Measurements from ENCODE around the gene FAM47E.
"Not testable (repeated sequence)": the region's sequence is repeated elsewhere in the genome, so short reads cannot be mapped to it uniquely, and the experiment has no call there.

FAM47E gene

GRCh38 chr4:76232681-76233080 is 18.8 kb upstream of the FAM47E start:
- DNase-seq, result no peak

- DNase-seq, result no peak
These were observed 18.4 kb upstream of the FAM47E start for GRCh38 chr4:76233083-76233482.

DNA sequence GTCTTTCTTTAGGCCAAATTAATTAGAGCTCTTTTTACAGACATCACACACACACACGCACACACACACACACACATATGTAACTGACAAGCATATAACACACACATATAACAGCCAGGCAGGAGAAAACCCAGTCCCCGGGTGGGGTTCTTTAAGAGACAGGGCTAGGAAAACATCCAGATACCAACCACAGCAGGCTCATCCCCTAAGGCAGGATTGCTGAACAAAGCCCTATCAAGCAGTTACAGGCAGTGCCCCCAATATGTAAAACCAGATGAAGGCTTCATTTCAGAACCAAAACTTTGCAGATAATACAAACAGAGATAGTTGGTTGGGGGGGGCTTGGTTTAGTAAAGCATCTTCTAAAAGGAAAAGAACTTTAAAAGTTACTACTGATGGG is 18.0 kb upstream of the FAM47E start:
- no peak for DNase-seq

DNA sequence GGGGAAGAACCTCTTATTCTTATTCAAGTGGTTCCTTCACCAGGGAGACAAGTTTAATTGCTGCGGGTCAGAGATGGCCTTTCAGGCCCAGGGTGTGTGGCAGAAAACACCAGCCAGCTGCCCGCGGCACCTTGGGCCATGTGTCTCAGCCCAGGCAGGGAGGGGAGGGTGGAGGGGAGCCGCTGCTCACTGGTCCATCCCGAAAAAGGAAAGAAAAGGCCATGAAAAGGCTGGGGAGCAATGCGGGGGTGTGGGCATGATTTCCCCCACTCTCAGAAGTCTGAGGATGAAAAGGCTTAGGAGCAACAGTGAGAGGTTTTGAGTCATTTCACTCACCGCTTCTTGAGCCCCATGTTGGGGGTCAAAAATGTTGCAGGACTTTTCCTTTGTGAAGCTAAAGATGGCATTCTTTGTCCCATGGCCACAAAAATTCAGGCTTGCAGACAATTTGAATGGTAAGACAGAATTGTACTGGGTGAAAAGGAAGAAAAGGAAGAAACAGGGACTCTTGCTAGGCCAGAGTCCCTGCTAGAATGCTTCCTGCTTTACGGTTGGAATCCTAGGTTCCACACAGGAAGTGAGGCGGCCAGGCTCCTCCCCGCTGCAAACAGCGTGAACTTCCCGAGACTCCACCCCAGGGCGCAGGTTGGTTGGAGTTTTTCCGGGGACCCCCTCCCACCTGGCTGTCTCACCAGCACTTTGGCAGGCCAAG is 17.4 kb upstream of the FAM47E start:
- DNase-seq, result no peak

- no peak for DNase-seq
These were observed 16.9 kb upstream of the FAM47E start for GRCh38 chr4:76234679-76235044.

GRCh38 chr4:76235407-76235806 is 16.1 kb upstream of the FAM47E start:
- DNase-seq, result no peak

DNA sequence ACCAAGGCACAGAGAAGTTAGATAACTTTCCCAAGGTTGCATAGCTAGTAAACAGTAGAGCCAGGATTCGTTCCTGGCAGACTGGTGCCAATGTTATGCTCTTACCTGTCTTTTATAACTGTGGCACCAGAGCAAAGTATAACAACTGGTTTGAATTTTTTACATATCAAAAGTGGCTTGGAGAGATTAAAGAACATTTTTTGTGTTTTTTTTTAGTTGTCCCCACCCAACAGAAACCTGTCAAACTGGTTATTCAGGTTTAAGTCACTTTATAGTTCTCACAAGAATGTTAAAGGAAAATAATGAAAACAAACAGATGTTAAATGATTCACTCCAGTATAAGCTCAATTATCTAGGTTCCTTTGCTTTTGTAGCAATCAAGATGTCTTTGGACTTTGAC is 15.6 kb upstream of the FAM47E start:
- DNase-seq, result no peak

- DNase-seq, result no peak
These were observed 13.3 kb upstream of the FAM47E start for GRCh38 chr4:76238236-76238635.

- no peak for DNase-seq
These were observed 12.8 kb upstream of the FAM47E start for GRCh38 chr4:76238701-76239100.

GRCh38 chr4:76240236-76240635 is 11.3 kb upstream of the FAM47E start:
- no peak for DNase-seq

GRCh38 chr4:76243877-76244276 is 7.6 kb upstream of the FAM47E start:
- DNase-seq, result not testable (repeated sequence)

- DNase-seq, result no peak
These were observed 5.5 kb upstream of the FAM47E start for GRCh38 chr4:76246025-76246424.

DNA sequence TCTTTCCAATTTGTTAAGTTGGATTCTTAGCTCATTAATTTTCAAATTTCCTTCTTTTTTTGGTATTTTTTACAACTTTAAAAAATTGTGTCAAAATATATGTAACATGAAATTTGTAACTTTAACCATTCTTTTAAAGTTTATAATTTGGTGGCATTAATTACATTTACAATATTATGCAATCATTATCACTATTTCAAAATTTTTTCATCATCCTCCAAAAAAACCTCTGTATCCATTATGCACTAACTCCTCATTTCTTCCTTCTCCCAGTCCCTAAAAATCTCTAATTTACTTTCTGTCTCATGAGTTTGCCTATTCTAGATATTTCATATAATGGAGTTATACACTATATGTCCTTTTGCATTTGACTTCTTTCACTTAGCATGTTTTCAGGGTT is 4.7 kb upstream of the FAM47E start:
- no peak for DNase-seq

DNA sequence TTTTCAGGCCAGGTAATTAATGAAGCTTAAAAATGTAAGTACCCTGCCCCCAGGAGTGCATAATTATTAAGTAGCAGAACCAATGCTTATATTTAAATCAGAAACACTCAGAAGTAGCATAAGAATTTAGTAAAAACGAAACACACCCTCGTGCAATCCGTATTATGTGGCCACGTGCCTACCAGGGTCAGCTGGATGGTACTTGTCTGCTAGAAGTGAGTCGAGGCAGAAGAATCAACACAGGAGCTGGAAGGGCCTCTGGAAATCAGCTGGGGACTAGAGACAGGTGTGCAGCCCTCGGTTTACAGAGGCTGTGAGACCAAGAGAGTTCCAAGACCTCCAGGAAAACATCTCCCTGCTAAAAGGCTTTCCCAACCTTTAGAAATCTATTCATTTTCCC is 559 bp upstream of the FAM47E start:
- no peak for DNase-seq

GRCh38 chr4:76252271-76252653 is 741 bp downstream of the FAM47E start:
- no peak for DNase-seq

DNA sequence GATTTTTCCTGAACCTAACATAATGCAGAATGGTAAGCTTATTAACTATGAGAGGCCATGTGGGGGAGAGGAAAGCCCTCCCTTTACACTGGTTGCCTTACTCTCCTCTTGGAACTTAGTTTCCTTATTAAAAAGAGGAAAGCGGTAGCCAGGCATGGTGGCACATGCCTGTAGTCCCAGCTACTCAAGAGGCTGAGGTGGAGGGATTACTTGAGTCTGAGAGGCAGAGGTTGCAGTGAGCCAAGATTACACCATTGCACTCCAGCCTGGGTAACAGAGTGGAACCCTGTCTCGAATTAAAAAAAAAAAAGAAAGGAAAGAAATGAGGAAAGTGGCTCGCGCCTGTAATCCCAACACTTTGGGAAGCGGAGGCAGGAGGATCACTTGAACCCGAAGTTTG is 2.0 kb downstream of the FAM47E start:
- DNase-seq, result no peak

DNA sequence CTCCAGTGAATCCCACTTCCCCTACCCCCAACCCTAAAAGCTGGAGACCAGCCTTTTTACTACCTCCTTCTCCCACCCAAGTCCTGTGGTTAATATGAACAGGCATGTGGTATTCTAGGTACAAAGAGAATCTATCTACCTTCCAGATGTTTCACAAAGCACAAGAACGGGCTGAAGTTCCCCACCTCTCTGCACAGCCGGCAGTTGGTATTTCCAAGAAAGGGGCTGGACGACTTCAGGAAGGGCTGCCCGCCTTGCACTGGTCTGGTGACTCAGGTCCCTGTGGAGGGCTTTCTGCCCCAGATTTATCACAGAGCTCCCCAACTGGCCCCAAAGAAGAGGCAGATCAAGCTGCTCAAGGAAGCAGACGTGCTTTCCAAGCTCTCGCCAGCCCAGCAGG is 4.5 kb downstream of the FAM47E start:
- no peak for DNase-seq

GRCh38 chr4:76256968-76257367 is 5.4 kb downstream of the FAM47E start:
- no peak for DNase-seq

GRCh38 chr4:76257824-76258223 is 6.3 kb downstream of the FAM47E start:
- no peak for DNase-seq

GRCh38 chr4:76260571-76260970 is 9.1 kb downstream of the FAM47E start:
- DNase-seq, result no peak

DNA sequence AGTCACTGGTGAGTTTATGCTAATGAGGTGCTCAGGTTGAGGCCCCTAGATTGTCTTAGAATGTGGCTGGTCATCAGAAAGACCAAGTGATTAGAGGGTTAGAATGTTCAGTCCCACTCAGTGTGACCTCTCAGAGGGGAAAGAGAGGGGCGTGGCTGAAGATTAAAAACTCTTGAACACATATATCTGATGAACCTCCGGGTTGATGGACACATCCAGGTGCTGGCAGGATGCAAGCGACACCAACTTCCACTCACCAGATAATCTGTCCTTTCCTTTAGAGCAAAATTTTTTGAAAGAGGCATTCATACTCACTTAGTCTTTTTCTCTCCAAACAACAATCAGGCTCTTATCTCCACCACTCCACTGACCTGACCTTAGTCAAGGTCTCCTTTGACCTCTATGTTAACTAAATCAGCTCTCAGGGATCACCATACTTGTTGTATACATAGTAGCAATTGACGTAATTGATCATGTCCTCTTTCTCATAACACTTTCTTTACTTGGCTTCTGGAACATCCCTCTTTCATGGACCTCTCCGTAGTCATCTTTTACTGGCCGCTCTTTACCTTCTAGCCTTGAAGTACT is 14.2 kb downstream of the FAM47E start:
- no peak for DNase-seq

DNA sequence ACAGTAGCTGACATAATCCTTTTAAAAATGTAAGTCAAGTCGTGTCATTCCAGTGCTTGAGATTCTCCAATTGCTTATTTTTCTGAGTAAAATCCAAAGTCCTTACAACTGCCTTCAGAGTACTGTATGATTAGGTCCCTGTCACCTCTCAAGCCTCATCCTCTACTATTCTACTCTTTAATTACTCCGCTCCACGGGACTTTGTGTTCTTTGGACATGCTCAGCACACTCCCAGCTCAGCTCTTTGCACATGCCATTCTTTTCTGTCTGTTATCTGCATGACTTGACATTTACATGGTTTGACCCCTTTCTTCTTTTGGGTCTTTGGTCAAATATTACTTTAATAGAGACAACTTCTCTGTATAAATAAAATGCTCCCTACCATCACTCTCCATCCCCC is 15.1 kb downstream of the FAM47E start:
- DNase-seq, result no peak

DNA sequence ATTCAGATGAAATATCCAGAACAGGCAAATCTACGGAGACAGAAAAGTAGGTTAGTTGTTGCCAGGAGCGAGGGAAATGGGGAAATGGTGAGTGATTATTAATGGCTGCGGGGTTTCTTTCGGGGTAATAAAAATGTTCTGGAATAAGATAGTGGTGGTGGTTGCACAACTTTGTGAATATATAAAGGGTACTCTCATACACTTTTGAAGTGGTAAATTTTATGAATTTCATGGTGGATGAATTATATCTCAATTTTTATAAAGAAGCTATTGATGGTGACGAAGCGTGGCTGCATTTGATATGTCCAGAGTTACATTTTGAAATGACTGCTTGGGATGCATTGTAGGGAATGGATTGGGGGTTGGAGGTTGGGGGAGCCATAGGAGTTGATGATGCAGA is 16.3 kb downstream of the FAM47E start:
- DNase-seq, result no peak

DNA sequence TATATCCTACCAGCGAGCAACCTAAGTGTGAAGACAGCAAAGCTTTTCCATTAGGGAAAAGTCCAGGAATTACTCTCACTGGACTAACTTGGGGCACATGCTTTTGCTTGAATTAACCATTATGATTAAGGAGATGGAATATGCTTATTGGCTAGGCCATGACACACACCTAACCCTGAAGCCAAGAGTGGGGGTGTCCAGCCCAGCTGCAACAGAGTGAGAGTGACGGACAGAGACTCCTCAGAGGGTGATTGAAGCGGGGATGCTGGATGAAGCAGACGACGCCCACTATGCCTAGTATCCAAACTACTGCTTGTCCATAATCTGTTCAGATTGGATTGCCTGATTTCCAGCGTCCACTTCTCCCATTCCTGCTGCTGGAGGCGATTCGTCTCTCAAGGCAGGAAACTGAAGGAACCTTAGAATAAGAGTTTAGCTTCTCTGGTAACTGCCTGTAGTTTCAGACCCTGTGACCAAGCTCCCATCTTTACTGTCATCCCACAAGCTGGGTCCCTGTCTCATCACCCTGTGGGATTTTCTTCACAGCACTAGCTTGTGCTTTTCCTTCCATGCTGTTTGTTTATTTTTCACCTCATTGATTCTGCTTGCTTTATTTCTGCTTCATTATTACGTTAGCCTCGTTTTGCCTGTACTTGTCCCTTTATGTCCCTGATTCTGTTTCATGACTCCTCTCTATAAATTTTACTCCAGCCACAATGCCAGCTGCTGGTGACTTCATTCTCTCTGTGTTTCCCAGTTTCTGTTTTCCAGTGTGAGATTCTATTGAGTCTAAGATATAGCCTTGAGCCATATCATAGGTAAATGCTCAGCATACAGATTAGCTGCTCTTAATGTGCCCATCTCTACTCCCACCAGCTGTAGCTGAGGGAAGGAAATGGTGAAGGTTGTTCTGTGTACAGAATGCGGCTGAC is 19.0 kb downstream of the FAM47E start:
- no peak for DNase-seq

Measured in AML-193 (cell line).